Kasumi-1 (cell line): ENCODE data around the gene STRN3.
"Not testable (repeated sequence)": the region's sequence is repeated elsewhere in the genome, so short reads cannot be mapped to it uniquely, and the experiment has no call there.

Experiments used
- DNase-seq, 2 experiments: peaks; one replicate each; lab custom pipeline; 2025; lab: John Stamatoyannopoulos, UW

The STRN3 gene

DNA sequence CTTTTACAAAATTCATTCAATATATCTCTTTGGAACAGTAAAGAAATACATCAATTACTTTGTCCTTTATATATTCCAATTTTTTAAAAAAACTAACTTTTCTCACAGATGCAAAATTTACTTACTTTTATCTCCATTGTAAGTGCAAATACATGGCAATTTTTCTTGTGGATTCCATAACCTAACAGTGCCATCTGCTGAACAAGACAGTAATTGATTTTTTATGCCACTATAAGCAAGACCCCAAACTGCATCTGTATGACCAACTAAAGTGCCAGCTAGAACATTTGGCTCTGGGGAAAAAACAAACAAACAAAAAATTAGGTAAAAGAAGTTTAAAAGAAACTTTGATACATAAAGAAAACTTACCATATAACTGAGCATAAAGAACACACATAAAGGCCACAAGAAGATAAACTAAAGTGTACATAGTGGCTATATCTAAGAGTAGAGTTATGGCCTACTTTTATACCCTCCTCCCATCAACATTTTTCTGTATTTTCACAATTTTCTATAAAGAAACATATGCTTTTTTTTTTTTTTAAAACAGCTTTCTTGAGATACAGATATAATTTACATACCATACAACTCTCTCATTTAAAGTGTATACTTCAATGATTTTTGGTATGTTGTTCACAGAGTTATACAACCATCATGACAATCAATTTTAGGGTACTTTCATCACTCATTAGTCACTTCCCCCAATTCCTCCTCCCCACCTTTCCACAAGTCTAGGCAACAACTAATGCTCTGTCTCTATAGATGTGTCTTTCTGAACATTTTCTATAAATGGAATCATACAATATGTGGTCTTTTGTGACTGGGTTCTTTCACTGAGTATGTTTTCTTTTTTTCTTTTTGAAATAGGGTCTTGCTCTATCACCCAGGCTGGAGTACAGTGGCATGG, 119.2 kb downstream of the STRN3 start:
- peak; percentile 50 to 62 for DNase-seq

GRCh38 chr14:30903285-30904124, 122.7 kb downstream of the STRN3 start:
- no peak for DNase-seq

DNA sequence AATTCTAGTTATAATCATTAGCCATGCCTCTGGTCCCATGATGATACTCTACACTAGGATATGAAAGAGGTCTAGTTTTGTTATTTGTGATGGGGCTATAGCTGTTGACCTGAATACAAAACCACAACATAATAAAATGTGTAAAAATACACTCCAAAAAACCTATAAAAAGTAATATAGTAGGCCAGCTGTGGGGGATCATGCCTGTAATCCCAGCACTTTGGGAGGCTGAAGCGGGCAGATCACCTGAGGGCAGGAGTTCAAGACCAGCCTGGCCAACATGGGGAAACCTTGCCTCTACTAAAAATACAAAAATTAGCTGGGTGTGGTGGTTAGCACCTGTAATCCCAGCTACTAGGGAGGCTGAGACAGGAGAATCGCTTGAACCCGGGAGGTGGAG, 129.1 kb downstream of the STRN3 start:
- DNase-seq = not testable (repeated sequence)

GRCh38 chr14:30896435-30896834, 129.7 kb downstream of the STRN3 start:
- DNase-seq = no peak

- no peak for DNase-seq
These were observed 131.2 kb downstream of the STRN3 start for GRCh38 chr14:30894923-30895515.

DNA sequence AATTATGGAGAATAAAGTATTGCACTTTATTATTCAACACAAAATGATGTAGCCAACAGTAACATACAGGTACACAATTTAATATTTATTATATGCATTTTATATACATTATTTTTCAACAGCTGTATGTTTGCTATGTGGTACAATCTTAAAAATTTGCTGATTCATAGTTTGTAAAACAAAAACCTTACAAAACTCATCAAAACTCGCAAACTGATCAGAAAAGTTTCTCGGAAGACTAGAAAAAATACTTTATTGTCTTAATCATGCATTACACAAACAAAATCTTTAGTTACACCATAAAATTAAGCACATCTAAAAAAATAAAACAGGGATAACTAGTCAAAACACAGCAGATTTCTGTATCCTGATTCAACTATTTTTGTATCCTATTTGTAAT, 132.4 kb downstream of the STRN3 start:
- no peak for DNase-seq

DNA sequence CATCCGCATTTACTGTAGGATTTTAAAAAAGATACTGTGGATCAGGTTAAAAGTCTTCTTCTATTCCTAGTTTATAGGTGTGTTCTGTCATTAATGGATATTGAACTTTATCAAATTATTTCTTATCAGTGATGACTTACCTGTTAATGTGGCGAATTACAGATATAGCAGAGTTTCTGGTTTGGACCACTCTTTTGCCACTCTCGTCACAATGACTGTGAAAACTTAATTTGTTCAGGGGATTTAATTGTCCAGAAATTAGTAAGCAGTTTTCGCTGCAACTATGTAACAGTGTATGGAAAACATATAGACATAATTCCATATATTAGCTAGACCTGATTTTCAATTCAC, 137.0 kb downstream of the STRN3 start:
- no peak for DNase-seq

- no peak for DNase-seq
These were observed 137.5 kb downstream of the STRN3 start for GRCh38 chr14:30888480-30889243.

DNA sequence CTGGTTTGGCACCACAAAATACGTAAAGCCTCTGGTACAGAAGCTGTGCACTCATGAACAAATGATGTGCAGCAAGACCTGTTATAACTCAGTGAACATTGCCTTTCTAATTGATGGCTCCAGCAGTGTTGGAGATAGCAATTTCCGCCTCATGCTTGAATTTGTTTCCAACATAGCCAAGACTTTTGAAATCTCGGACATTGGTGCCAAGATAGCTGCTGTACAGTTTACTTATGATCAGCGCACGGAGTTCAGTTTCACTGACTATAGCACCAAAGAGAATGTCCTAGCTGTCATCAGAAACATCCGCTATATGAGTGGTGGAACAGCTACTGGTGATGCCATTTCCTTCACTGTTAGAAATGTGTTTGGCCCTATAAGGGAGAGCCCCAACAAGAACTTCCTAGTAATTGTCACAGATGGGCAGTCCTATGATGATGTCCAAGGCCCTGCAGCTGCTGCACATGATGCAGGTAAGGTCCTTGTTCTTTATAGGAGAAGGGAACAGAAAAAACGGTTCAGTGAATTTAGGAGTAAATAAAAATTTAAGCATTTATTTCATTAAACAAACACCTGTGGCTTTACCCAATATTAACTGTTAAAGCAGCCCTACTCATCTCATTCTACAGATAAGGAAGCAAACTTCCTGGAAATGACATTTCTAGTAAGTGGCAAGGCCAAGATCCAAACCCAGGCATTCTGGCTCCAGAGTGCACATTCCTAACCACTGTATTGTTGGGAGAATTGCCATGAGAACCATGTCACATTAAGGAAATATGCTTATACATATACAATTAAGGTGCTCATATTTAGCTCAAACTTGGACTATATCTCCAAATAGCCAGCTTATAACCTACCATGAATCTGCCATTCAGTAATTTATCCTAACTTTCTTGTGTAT, 140.1 kb downstream of the STRN3 start:
- no peak for DNase-seq

GRCh38 chr14:30884901-30885300, 141.3 kb downstream of the STRN3 start:
- no peak for DNase-seq

DNA sequence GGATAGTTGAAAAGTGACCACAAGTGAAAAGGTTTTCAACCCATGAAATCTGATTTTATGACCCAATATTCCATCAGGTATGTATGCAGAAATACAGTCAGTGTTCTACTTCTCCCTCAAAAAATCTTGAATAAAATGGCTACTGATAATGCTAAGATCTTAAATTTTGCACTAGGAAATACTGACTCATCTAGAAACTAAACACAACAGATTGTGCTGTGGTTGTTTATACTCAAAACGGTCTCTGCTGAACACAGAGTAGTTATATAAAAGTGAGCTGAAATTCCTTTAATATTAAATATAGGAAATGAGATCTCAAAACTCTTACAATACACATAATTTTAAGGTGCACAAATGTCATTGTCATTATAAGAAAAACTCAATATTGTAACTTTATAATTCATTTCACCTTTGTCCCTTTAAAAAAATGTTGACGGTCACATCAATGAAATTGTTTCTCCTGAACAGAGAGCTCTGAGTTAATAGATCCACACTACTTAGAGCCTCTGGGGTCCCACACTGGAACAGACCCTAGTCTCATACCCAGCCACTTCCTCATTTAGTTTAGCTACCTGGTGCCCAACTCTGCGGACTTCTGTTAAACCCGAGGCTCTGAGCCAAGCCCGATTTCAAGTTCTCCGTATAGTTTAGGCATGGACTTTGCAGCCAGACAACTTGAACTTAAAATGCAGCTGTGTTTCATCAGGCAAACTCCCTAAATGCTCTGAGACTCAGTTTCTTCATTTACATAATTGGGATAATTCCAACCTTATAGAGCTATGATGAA, 142.5 kb downstream of the STRN3 start:
- DNase-seq = no peak

- DNase-seq = no peak
These were observed 143.7 kb downstream of the STRN3 start for GRCh38 chr14:30882431-30882830.

GRCh38 chr14:30876692-30877091, 149.5 kb downstream of the STRN3 start:
- no peak for DNase-seq

DNA sequence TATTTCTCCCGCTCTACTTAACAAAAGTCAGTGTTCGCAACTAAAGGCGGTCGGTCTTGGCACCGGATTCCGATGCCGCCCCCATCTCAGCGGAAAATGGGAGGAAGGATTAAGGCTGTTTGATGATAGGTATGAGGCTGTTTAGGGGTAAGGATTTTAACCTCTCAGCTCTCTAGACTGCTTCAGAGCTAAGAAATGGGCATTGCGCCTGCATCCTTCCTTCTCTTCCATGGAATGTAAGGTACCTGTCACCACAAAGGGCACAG, 150.5 kb downstream of the STRN3 start:
- no peak for DNase-seq

DNA sequence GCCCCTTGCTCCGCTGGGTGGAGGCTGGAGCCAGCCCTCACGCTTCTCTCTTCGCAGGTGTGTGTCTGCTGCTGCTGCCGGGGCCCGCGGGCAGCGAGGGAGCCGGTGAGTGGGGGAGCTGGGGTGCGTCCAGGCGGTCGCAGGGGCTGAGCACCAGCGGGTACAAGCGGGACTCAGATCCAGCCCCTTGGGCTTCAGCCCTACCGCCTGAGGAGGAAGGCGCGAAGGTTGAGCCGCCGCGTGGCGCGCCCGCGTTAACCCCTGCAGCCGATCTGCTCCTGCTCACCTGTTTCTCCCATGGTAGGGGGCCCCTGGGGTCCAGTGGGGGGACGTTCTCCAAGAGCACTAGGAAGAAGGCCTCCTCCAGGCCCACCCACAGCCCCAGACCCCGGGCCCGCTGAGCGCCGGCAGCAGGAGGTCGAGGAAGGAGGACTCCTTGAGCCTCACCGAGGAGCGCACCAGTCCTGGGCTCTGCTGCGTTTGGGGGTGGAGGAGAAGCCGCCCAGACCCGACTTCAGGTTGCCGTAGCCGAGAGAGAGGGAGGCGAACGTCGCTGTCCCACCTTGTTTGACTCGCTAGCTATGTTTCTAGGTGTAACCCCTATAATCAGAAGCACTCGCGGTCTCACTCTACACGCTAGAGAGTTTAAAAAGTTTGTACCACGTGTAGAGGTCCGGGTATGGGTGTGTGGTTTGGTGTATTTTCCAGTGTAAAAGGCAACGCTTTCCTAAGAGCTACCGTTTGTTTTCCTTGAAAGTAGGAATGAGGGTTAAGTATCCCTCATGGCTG, 151.0 kb downstream of the STRN3 start:
- peak; percentile 31 to 35 for DNase-seq

- peak; percentile 55 to 64 for DNase-seq
These were observed 151.8 kb downstream of the STRN3 start, which contains the start of gene COCH for GRCh38 chr14:30874120-30874998. TSS of gene COCH (plus strand) at chr14:30874559. CDS start at chr14:30874939, 380 bp downstream.

DNA sequence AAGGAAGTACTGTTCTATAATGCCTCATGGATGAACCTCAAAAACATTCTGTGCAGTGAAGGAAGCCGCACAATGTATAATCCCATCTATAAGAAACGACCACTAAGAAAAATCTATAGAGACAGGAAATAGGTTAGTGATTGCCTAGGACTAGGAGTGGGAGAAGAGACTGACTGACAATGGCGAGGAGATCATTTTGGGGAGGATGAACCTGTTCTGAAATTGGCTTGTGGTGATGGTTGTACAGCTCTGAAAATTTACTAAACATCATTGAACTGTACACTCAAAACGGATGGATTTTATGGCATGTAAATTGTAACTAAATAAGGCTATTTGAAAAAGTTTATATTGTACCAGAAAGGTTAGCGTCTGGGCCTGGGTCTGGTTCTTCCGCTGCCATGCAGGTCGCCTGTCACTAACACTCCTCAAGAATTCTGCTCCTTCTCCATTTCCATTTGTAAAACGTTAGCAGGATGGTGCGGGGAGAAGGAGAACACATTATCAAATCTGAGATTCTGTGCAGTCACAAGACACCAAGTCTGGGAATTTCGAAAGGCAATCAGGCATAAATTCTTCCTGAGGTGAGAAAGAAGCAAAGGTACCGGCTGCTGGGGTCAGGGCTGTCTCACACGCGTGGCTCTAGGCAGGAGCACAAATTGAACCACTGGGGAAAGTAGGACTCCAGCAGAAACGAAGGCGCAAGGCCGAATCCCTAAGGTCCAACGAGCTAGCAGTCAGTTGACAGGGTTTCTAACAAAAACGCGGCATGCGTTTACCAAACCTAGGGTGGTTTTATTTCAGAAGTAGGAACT, 152.7 kb downstream of the STRN3 start:
- DNase-seq = no peak

DNA sequence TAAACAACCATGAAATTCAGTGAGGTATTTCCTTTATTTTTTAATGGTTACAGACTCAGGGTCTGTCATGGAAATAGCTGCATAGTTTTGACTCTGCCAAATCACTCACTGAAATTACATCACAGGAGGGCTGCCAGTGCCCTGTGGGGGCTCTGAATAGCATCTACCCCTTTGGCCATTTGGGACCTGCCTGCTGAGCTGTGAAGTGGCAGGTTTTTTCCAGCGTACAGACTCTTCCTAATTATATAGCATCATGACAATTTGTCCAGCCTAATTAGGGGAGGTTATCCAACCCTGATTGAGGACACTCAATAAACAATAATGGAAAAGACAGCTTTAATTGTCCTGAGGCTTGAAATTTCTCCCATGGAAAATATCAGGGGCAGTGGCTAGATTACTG, 153.6 kb downstream of the STRN3 start:
- no peak for DNase-seq
